Measurements from ENCODE around the gene VPS8. TPM values are rescaled to one million over a fixed set of nuclear protein-coding genes. Genes with fewer than 3 reads are reported as not detected.

Gene VPS8
- total RNA-seq, 2 experiments from 2014 or later = 30.2 to 33.3 TPM

GRCh38 chr3:185024966-185025365 is 213.0 kb downstream of the VPS8 start:
- Mint-ChIP-seq H3K4me3 (no peak overlapping the region), H3K4me1 (ENCODE audit: low read depth) (no peaks in the 10 kb centered on the region), H3K36me3 (ENCODE audit: low read depth) (peaks cover 46% of the 10 kb centered on the region), H3K27ac (no peak overlapping the region), H3K27me3 (no peaks in the 10 kb centered on the region), H3K9me3 (no peaks in the 10 kb centered on the region)
- ChIA-PET CTCF (interaction anchor here (1.3 kb wide), 1 partner anchor 8 kb away, joined by 3 read pairs; no protein-coding TSS in a partner anchor), POLR2A (no interaction called here)
- intact Hi-C loops (cut with micrococcal nuclease) = no loop called here
- no peak for TF ChIP-seq CTCF (IDR thresholded peaks at IDR 0.05)
- ATAC-seq (no peak), DNase-seq (no peak)

- ATAC-seq (no peak), DNase-seq (no peak)
- Mint-ChIP-seq H3K4me1 (ENCODE audit: low read depth) (no peaks in the 10 kb centered on the region), H3K27ac (no peak overlapping the region), H3K9me3 (peaks cover 3% of the 10 kb centered on the region), H3K27me3 (no peaks in the 10 kb centered on the region), H3K4me3 (no peak overlapping the region), H3K36me3 (ENCODE audit: low read depth) (peaks cover 61% of the 10 kb centered on the region)
- intact Hi-C loops (cut with micrococcal nuclease) = no loop called here
- POLR2A ChIA-PET = no interaction called here
- CTCF ChIA-PET = no interaction called here
- no peak for TF ChIP-seq CTCF (IDR thresholded peaks at IDR 0.05)
Measured at GRCh38 chr3:185028121-185028520, 216.2 kb downstream of the VPS8 start.

- Mint-ChIP-seq H3K27me3 (no peaks in the 10 kb centered on the region), H3K4me1 (ENCODE audit: low read depth) (no peaks in the 10 kb centered on the region), H3K27ac (no peak overlapping the region)
Measured at GRCh38 chr3:185029086-185029485, 217.1 kb downstream of the VPS8 start.

GRCh38 chr3:185030399-185030798 is 218.4 kb downstream of the VPS8 start:
- Mint-ChIP-seq H3K4me1 (ENCODE audit: low read depth) (no peaks in the 10 kb centered on the region), H3K9me3 (peaks cover 14% of the 10 kb centered on the region), H3K36me3 (ENCODE audit: low read depth) (peaks cover 68% of the 10 kb centered on the region), H3K27me3 (no peaks in the 10 kb centered on the region), H3K27ac (no peak overlapping the region), H3K4me3 (no peak overlapping the region)
- ChIA-PET CTCF (no interaction called here), POLR2A (interaction anchor here (1.3 kb wide), 1 partner anchor 9 kb away, joined by 4 read pairs; no protein-coding TSS in a partner anchor)
- ATAC-seq (no peak), DNase-seq (no peak)
- TF ChIP-seq CTCF (IDR thresholded peaks at IDR 0.05) = no peak
- intact Hi-C loops (cut with micrococcal nuclease) = no loop called here

More at GRCh38 chr3:185029086-185029485, 217.1 kb downstream of the VPS8 start:
- no peak overlapping the region for H3K4me3 Mint-ChIP-seq
- ChIA-PET POLR2A (no interaction called here), CTCF (no interaction called here)
- H3K36me3 Mint-ChIP-seq (ENCODE audit: low read depth) = peaks cover 66% of the 10 kb centered on the region
- intact Hi-C loops (cut with micrococcal nuclease) = no loop called here
- peaks cover 4% of the 10 kb centered on the region for H3K9me3 Mint-ChIP-seq
- no peak for DNase-seq
- TF ChIP-seq CTCF (IDR thresholded peaks at IDR 0.05) = no peak
- ATAC-seq = no peak

GRCh38 chr3:185030951-185031350 is 219.0 kb downstream of the VPS8 start:
- ATAC-seq (no peak), DNase-seq (no peak)
- ChIA-PET POLR2A (interaction anchor here (1.3 kb wide), 1 partner anchor 10 kb away, joined by 4 read pairs; no protein-coding TSS in a partner anchor), CTCF (no interaction called here)
- H3K27me3 Mint-ChIP-seq = no peaks in the 10 kb centered on the region
- no peak overlapping the region for H3K4me3 Mint-ChIP-seq
- peaks cover 70% of the 10 kb centered on the region for H3K36me3 Mint-ChIP-seq (ENCODE audit: low read depth)
- no peak for TF ChIP-seq CTCF (IDR thresholded peaks at IDR 0.05)
- H3K9me3 Mint-ChIP-seq = peaks cover 19% of the 10 kb centered on the region
- H3K4me1 Mint-ChIP-seq (ENCODE audit: low read depth) = no peaks in the 10 kb centered on the region
- H3K27ac Mint-ChIP-seq = no peak overlapping the region
- intact Hi-C loops (cut with micrococcal nuclease) = no loop called here

Data from activated CD8-positive, alpha-beta T cell treated with anti-CD3 and anti-CD28 coated beads for 36 hours (primary cell).